Psoas muscle (tissue), 8 donors: ENCODE data around the gene CIAO1. TPM values are rescaled to one million over a fixed set of nuclear protein-coding genes. Genes with fewer than 3 reads are reported as not detected.

Source experiments
- ATAC-seq, 4 donors: fragments of 200-7000 bp; cut with Tn5 transposase; one replicate each; pipeline ENCODE4 v1.9.1; 2020; ENCODE audit warnings: moderate library complexity in 3 of 4, mild to moderate bottlenecking in 2 of 4
- DNase-seq, 2 donors: peaks; one replicate each; pipeline ENCODE4 v3.0.0-alpha.2; 2020
- H3K27ac ChIP-seq: fragments of 200-600 bp; one replicate; pipeline ENCODE4 v1.8.0; 2022
- H3K27me3 ChIP-seq, 3 donors: fragments of 200-600 bp in 1 of 3; one replicate each; pipeline versions ENCODE4 v1.6.1 to v1.8.0; 2013 to 2022; ENCODE audit warnings: low read length in 2 of 3, mild to moderate bottlenecking in 2 of 3, moderate library complexity in 1 of 3; ENCODE audit not compliant: insufficient read depth in 3 of 3
- H3K36me3 ChIP-seq, 2 donors: fragments of 200-600 bp in 1 of 2; one replicate each; pipeline versions ENCODE4 v1.6.1 to v1.8.0; 2013 to 2022; ENCODE audit warnings: low read depth in 1 of 2, mild to moderate bottlenecking in 1 of 2, moderate library complexity in 1 of 2; ENCODE audit not compliant: insufficient read depth in 1 of 2
- H3K4me1 ChIP-seq: fragments of 200-600 bp; one replicate; pipeline ENCODE4 v1.8.0; 2022
- H3K4me3 ChIP-seq: fragments of 200-600 bp; one replicate; pipeline ENCODE4 v1.8.0; 2022; ENCODE audit warnings: mild to moderate bottlenecking
- H3K9me3 ChIP-seq: fragments of 200-600 bp; one replicate; pipeline ENCODE4 v1.8.0; 2022
- WGBS, 3 donors: extraction: QIAGEN DNeasy Blood & Tissue Kit; methylation state at CpG; one replicate each; pipeline versions ENCODE4 v1.1.6 to v1.1.7; 2013; 5-methylcytosine and 5-hydroxymethylcytosine counted together
- intact Hi-C, 2 donors: fragments of 100-400 bp; cut with DNase I; formaldehyde crosslinking; loops; one replicate each; pipeline versions ENCODE4 v1.11.0 to v1.14.2; 2022
- polyA plus RNA-seq, 3 donors: library from polyadenylated mRNA; stranded (reverse); fragments of 200-250 nt; gene quantifications; one replicate each; pipeline ENCODE4 v1.2.3, GENCODE V29; 2013
- total RNA-seq, 4 donors: library from RNA; stranded (reverse); fragmentation: NEBNext Ultra II Directional in 2 of 4; extraction: Animal tissue kit (Norgen Biotek cat#: 25700) in 2 of 4; gene quantifications; one replicate each; pipeline versions ENCODE4 v1.2.1 to v1.2.4, GENCODE V29; 2021 to 2023
- TF ChIP-seq, protein P1 (sequence below): fragments of 200-600 bp; IDR thresholded peaks from one replicate; pipeline ENCODE4 v1.8.0; 2022; ENCODE audit warnings: antibody characterized with exemption
- donor health status: healthy with polysubstance abuse.
- donor health status: DM: no; HTN: no; CAD: no; lungs with moderate emphysema.
- donor health status: Bipolar disorder and iron deficiency.
- donor health status: healthy.
- donor health status: DM: yes; HTN: yes; CAD: no.
- donor health status: DM: no; HTN: no; CAD: no.
- donor health status: DM: no; HTN: no; CAD: no.
- donor health status: DM: yes; HTN: yes; CAD: no.

The CIAO1 gene
- total and polyA plus RNA-seq, 7 donors, result 36.8 to 91.6 (median 57.3) TPM

DNA sequence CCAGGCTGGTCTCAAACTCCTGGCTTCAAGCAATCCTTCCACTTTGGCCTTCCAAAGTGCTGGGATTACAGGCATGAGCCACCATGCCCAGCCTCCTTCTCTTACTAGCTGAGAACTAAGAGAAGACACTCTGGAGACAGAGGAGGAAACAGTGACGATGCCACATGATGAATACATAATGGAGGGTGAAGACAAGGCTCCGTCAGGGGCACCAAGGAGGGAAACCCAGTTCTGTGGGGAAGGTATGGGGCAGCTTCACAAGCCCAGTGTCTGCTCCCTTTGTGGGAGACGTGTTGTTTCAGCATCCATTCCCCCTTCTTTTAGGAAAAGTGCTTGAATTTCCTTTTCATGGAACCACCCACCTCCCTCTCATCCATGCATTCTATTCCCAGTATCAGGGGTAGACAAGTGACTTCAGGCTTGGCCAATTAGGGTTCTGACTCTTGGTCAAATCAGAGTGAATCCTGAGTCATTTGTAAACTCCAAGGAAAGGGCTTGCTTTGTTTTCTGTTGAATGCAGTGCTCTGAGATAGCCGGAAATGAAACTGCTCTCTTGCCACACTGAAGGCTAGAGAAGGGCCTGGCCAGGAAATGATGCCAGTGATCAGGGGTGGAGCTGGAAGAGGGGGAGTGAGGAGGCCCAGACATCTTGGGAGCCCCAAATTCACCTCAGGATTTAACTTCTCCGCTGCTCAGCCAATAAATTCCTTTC, 24.0 kb upstream of the CIAO1 start:
- DNase-seq (no peak), ATAC-seq (no peak)
- Histone ChIP-seq H3K27ac (peak overlapping the region; percentile 85), H3K4me1 (peaks cover 58% of the 10 kb centered on the region), H3K9me3 (no peaks in the 10 kb centered on the region), H3K4me3 (no peak overlapping the region), H3K36me3 (no peaks in the 10 kb centered on the region), H3K27me3 (no peaks in the 10 kb centered on the region)
- intact Hi-C loops, result no loop called here
- WGBS, 3 donors, result 70 to 76% (median 72%) methylated on average over 5 of the region's 5 CpGs
- TF ChIP-seq, protein P1, sequence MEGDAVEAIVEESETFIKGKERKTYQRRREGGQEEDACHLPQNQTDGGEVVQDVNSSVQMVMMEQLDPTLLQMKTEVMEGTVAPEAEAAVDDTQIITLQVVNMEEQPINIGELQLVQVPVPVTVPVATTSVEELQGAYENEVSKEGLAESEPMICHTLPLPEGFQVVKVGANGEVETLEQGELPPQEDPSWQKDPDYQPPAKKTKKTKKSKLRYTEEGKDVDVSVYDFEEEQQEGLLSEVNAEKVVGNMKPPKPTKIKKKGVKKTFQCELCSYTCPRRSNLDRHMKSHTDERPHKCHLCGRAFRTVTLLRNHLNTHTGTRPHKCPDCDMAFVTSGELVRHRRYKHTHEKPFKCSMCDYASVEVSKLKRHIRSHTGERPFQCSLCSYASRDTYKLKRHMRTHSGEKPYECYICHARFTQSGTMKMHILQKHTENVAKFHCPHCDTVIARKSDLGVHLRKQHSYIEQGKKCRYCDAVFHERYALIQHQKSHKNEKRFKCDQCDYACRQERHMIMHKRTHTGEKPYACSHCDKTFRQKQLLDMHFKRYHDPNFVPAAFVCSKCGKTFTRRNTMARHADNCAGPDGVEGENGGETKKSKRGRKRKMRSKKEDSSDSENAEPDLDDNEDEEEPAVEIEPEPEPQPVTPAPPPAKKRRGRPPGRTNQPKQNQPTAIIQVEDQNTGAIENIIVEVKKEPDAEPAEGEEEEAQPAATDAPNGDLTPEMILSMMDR, result no peak

DNA sequence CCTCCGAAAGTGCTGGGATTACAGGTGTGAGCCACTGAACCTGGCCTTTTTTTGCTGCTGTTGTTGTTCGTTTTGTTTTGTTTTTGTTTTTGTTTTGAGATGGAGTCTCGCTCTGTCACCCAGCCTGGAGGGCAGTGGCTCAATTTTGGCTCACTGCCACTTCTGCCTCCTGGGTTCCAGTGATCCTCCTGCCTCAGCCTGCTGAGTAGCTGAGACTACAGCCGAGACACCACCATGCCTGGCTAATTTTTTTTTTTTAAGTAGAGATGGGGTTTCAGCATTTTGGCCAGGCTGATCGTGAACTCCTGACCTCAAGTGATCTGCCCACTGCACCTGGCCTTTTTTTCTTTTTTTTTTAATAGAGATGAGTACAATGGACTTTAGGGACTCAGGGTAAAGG, 22.2 kb upstream of the CIAO1 start:
- Histone ChIP-seq H3K4me1 (peaks cover 64% of the 10 kb centered on the region), H3K27me3 (no peaks in the 10 kb centered on the region), H3K36me3 (no peaks in the 10 kb centered on the region), H3K27ac (peak overlapping the region; percentile 1), H3K9me3 (no peaks in the 10 kb centered on the region), H3K4me3 (no peak overlapping the region)
- DNase-seq (no peak), ATAC-seq (no peak)
- intact Hi-C loops, result no loop called here
- TF ChIP-seq, protein P1, result no peak
- 61 to 74% (median 65%) methylated on average over 5 of the region's 5 CpGs for WGBS, 3 donors

DNA sequence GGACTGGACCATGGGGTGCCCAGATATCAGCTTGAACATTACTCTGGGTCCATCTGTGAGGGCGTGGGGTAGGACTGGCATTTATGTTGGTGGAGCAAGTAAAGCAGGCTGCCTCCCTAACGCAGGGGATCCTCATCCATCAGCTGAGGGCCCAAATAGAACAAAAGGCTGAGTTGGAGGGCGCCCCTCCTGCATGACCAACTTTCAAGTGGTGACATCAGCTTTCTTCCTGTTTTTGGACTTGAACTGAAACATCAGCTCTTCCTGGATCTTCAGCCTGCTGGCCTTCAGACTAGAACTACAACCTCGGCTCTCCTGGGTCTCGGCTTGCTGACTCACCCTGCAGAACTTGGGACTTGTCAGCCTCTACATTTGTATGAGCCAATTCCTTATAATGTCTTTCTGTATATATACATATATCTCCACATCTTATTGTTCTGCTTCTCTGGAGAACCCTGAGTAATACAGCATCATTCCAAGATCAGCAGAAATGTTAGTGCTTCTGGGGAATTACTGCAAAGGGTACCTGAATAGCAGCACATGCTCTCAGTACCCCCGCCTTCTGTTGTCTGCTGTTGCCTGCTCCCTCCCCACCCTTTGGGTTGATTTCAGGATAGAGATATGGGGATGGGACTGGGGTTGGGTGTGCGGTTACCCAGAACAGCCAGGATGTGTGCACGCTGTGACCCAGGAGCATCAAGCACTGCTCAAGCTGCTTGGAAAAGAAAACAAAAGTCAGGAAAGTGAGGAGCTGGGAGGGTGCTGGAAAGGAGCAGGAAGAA, 20.2 kb upstream of the CIAO1 start:
- ATAC-seq (no peak), DNase-seq (no peak)
- no peaks in the 10 kb centered on the region for H3K9me3 ChIP-seq
- no peak overlapping the region for H3K4me3 ChIP-seq
- no peaks in the 10 kb centered on the region for H3K36me3 ChIP-seq
- no peaks in the 10 kb centered on the region for H3K27me3 ChIP-seq
- TF ChIP-seq, protein P1, result no peak
- peak overlapping the region; percentile 71 for H3K27ac ChIP-seq
- WGBS, 3 donors, result 81 to 88% (median 83%) methylated on average over 8 of the region's 8 CpGs
- peaks cover 61% of the 10 kb centered on the region for H3K4me1 ChIP-seq
- intact Hi-C loops, result no loop called here

DNA sequence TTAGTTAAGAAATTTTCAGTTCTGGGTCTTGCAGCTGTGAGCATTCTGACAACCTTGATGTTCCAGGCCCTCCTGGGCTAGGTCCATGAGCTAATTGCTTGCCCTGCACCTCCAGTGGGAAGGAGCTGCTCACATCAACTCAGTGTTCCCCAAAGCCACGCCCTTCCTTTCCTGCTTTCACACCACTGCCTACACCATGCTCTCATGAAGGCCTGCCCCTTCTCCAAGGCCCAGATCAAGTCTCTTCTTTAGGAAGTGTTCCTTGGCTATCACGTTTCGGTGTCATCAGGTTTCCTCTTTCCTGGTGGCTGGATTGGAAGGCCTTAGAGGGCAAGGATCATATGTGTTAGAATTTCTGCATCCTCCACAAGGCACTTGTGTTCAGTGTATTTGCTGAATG, 19.0 kb upstream of the CIAO1 start:
- peak overlapping the region; percentile 71 for H3K27ac ChIP-seq
- H3K27me3 ChIP-seq, result no peaks in the 10 kb centered on the region
- ATAC-seq, result peak in 2 of 4 donors; percentile 12 to 29
- H3K4me1 ChIP-seq, result peaks cover 59% of the 10 kb centered on the region
- DNase-seq, result no peak
- TF ChIP-seq, protein P1, result no peak
- intact Hi-C loops, result no loop called here
- peaks cover 0 to 4% of the 10 kb centered on the region in 2 donors for H3K36me3 ChIP-seq
- H3K4me3 ChIP-seq, result no peak overlapping the region
- H3K9me3 ChIP-seq, result no peaks in the 10 kb centered on the region
- WGBS, 3 donors, result 35 to 66% (median 44%) methylated on average over 3 of the region's 3 CpGs
